OCI-LY3 (cell line): ENCODE data around the gene TNFRSF8.

Source experiments
- H2AFZ ChIP-seq: fragments of 200-600, 300-600 bp; shearing (Covaris generic); 2 replicates; pipeline ENCODE4 v1.6.0; 2014; ENCODE audit warnings: antibody characterized with exemption, low read depth, low read length
- H3K27ac ChIP-seq: fragments of 200-600, 300-600 bp; sonication (generic); 2 replicates; pipeline ENCODE4 v1.5.1; 2014; ENCODE audit warnings: mild to moderate bottlenecking, low read length, moderate library complexity, mixed read lengths
- H3K27me3 ChIP-seq: fragments of 200-600, 300-600 bp; sonication (generic); 2 replicates; pipeline ENCODE4 v1.6.1; 2014; ENCODE audit warnings: low read depth, low read length, mixed read lengths
- H3K36me3 ChIP-seq: fragments of 200-600, 300-600 bp; sonication (generic); replicated peaks from 2 replicates; pipeline ENCODE3; 2014; ENCODE audit warnings: low read depth, low read length, mixed read lengths
- H3K4me1 ChIP-seq: fragments of 300-600, 200-600 bp; sonication (generic); 2 replicates; pipeline ENCODE4 v1.6.1; 2014; ENCODE audit warnings: low read length, mixed read lengths
- H3K4me2 ChIP-seq: fragments of 200-600, 300-600 bp; sonication (generic); 2 replicates; pipeline ENCODE4 v1.6.1; 2014; ENCODE audit warnings: low read length, mixed read lengths
- H3K4me3 ChIP-seq: fragments of 300-600, 200-600 bp; sonication (generic); 2 replicates; pipeline ENCODE4 v1.5.1; 2014; ENCODE audit warnings: antibody characterized with exemption, mild to moderate bottlenecking, low read length, moderate library complexity
- H3K79me2 ChIP-seq: fragments of 300-600, 200-600 bp; shearing (Covaris generic); 2 replicates; pipeline ENCODE4 v1.6.1; 2014; ENCODE audit warnings: mild to moderate bottlenecking, low read length, mixed read lengths
- H3K9ac ChIP-seq: fragments of 300-600, 200-600 bp; shearing (Covaris generic); 2 replicates; pipeline ENCODE4 v1.6.0; 2014; ENCODE audit warnings: mild to moderate bottlenecking, low read length, moderate library complexity
- H3K9me3 ChIP-seq: fragments of 200-600, 300-600 bp; shearing (Covaris generic); 2 replicates; pipeline ENCODE4 v1.6.1; 2014; ENCODE audit warnings: low read length, mixed read lengths; ENCODE audit not compliant: insufficient read depth
- H4K20me1 ChIP-seq: fragments of 200-600, 300-600 bp; sonication (generic); 2 replicates; pipeline ENCODE4 v1.6.1; 2016; ENCODE audit warnings: low read length, mixed read lengths; ENCODE audit not compliant: insufficient read depth
- EZH2phosphoT487 ChIP-seq: fragments of 200-600 bp; shearing (Covaris generic); IDR thresholded peaks from 2 replicates; pipeline ENCODE4 v1.6.1; 2018; ENCODE audit warnings: antibody characterized with exemption, mixed run types, low read depth
- TF ChIP-seq, protein P1 (sequence below): fragments of 200-600, 300-600 bp; sonication (generic); IDR thresholded peaks from 2 replicates; pipeline ENCODE4 v1.5.1; 2014; ENCODE audit warnings: antibody characterized with exemption, low read length, low read depth

TNFRSF8 gene

DNA sequence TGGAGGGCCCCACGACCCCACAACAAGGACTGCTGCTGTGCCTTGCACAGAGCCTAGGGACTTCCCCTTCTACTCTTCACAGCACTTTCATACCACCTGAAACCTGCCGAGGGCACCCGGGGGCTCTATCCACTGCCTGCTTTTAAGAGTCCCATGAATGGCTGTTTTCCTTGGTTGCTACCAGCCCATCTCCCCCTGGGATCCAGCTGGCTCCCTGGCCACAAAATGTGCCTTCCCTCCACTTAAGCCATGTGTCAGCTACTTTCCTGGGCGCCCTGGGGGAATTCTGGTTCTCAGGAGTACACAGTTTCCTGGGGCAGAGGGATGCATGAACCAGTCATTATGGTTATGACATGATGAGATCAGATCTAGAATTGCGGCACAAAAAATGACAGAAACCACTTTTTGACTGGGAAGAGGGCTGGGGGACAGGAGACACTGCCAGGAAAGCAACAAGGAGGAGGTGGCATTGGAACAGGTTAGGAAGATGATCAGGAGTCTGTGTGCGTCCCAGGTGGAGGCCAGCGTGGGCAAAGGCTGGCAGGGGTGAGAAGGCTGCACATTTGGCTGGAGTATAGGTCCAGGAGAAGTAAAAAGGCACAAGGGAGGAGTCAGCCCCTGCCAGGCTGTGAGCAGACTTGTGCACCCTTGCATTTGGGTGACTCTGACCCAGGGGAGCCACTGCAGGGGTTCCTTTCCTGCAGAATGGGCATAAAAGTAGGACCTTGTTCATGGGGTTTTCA lies 3.2 kb upstream of the TNFRSF8 start:
- no peak overlapping the region for H3K27ac ChIP-seq
- H3K27me3 ChIP-seq: peaks cover 53% of the 10 kb centered on the region
- no peaks in the 10 kb centered on the region for H3K36me3 ChIP-seq
- 0 out of 2 replicates have a peak overlapping the region, but pooled peaks have one; percentile 1 for H3K4me3 ChIP-seq
- H3K9ac ChIP-seq: no peak overlapping the region
- no peaks in the 10 kb centered on the region for H4K20me1 ChIP-seq
- H3K4me2 ChIP-seq: peak overlapping the region; percentile 32
- TF ChIP-seq EZH2phosphoT487: no peak
- TF ChIP-seq, protein P1, sequence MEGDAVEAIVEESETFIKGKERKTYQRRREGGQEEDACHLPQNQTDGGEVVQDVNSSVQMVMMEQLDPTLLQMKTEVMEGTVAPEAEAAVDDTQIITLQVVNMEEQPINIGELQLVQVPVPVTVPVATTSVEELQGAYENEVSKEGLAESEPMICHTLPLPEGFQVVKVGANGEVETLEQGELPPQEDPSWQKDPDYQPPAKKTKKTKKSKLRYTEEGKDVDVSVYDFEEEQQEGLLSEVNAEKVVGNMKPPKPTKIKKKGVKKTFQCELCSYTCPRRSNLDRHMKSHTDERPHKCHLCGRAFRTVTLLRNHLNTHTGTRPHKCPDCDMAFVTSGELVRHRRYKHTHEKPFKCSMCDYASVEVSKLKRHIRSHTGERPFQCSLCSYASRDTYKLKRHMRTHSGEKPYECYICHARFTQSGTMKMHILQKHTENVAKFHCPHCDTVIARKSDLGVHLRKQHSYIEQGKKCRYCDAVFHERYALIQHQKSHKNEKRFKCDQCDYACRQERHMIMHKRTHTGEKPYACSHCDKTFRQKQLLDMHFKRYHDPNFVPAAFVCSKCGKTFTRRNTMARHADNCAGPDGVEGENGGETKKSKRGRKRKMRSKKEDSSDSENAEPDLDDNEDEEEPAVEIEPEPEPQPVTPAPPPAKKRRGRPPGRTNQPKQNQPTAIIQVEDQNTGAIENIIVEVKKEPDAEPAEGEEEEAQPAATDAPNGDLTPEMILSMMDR: peak; percentile 15; the same call in 1 of the 2 replicates
- peaks cover 39% of the 10 kb centered on the region for H3K4me1 ChIP-seq
- H2AFZ ChIP-seq: no peak overlapping the region
- H3K79me2 ChIP-seq: no peaks in the 10 kb centered on the region
- 0 out of 2 replicates have a peak, but pooled peaks cover 3% of the 10 kb centered on the region for H3K9me3 ChIP-seq

DNA sequence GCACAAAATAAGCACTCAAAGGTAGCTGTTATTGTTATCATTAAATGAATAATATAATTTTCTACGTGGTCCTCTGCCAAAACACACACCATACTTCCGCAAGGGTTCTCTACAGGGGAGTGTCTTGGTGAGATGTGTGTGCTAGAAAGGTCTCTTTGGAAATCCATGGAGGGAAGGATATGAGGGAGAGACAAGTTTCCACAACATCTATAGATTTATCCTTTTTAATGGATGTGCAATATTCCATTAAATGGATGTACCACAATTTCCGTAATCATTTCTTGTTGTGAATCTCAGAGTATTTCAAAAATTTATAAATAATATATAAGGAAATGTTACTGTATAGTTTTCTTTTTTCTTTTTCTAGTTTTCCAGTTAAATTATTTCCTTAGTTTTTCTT lies 2.6 kb upstream of the TNFRSF8 start:
- Histone ChIP-seq H3K9ac (no peak overlapping the region), H3K4me3 (no peak overlapping the region), H3K4me1 (peaks cover 33% of the 10 kb centered on the region), H2AFZ (no peak overlapping the region), H4K20me1 (no peaks in the 10 kb centered on the region), H3K27ac (no peak overlapping the region), H3K27me3 (peaks cover 52% of the 10 kb centered on the region), H3K4me2 (no peak overlapping the region), H3K36me3 (no peaks in the 10 kb centered on the region), H3K79me2 (no peaks in the 10 kb centered on the region), H3K9me3 (0 out of 2 replicates have a peak, but pooled peaks cover 3% of the 10 kb centered on the region)
- TF ChIP-seq, protein P1: no peak
- no peak for TF ChIP-seq EZH2phosphoT487

DNA sequence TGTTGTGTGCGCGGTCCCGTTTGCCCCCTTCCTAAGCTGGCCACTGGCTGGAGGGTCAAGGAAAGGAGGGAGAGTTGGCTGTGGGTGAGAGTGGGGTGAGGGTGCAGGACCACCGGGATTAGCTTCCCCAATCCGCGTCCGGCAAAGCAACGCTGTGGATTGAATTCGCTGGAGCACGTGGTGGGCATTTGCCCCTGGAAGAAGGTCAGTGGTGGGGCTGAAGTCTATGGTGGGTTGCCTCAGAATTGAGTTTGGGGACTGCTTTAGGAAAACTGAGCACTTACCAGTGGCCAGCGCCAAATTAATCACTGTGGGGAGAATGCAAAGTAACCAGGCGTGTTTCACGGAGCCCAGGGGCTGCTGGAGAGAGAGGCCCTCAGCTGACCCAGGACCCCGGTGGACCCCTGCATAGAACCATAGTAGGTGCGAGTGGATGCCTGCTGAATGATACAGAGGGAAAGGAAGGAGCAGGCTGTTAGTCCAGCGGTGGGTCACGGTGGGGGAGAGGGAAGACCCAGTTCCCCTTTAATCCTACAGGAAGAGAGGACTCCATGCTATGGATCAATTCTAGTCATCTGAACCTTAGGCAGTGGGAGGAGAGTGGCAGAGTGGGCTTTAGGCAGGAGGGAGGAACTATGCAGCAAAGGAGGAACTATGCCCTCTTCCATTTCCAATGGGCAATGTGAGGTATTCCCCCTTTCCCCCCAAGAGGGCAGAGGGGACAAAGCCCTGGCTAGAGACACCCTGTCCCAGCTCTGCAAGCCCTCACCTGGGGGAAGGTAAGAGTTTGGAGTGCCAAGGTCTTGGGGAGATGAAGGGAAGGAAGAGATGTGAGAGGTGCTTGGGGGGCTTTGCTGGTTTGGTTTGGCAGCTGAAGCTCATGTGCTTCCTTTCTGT lies 1.2 kb downstream of the TNFRSF8 start:
- H3K27ac ChIP-seq: no peak overlapping the region
- peaks cover 25% of the 10 kb centered on the region for H3K4me1 ChIP-seq
- H3K27me3 ChIP-seq: peaks cover 47% of the 10 kb centered on the region
- no peak for TF ChIP-seq EZH2phosphoT487
- TF ChIP-seq, protein P1: no peak
- H3K4me2 ChIP-seq: no peak overlapping the region
- no peaks in the 10 kb centered on the region for H3K9me3 ChIP-seq
- H4K20me1 ChIP-seq: no peaks in the 10 kb centered on the region
- H3K36me3 ChIP-seq: no peaks in the 10 kb centered on the region
- no peaks in the 10 kb centered on the region for H3K79me2 ChIP-seq
- H3K4me3 ChIP-seq: no peak overlapping the region
- H2AFZ ChIP-seq: no peak overlapping the region
- H3K9ac ChIP-seq: no peak overlapping the region

DNA sequence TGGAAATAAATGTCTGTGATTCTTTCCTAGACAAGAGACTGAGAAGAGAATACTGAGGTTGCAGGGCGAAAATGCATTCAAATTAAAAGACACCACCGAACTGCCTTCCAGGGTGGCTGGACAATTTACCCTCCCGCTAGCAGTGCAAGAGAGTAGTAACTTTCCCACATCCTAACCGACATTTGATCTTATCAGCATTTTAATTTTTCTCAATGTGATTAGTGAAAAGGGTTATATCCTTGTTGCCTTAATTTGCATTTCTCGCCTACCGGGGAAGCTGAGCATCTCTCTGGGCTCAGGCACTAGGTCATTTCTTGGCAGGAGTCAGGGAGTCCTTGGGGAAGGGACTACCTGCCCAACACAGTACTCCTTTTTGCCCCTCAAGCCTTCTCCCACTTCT lies 2.8 kb downstream of the TNFRSF8 start:
- Histone ChIP-seq H3K9ac (no peak overlapping the region), H3K4me3 (no peak overlapping the region), H3K79me2 (no peaks in the 10 kb centered on the region), H3K4me1 (peaks cover 14% of the 10 kb centered on the region), H3K36me3 (no peaks in the 10 kb centered on the region), H3K27me3 (peaks cover 52% of the 10 kb centered on the region), H2AFZ (no peak overlapping the region), H4K20me1 (no peaks in the 10 kb centered on the region), H3K9me3 (no peaks in the 10 kb centered on the region), H3K4me2 (no peak overlapping the region), H3K27ac (no peak overlapping the region)
- TF ChIP-seq, protein P1: no peak
- 0 out of 2 replicates have a peak, but pooled peaks have one; percentile 26 for TF ChIP-seq EZH2phosphoT487
